Measurements from ENCODE around the gene KCNK3.
"Not testable (repeated sequence)": the region's sequence is repeated elsewhere in the genome, so short reads cannot be mapped to it uniquely, and the experiment has no call there.

DNA sequence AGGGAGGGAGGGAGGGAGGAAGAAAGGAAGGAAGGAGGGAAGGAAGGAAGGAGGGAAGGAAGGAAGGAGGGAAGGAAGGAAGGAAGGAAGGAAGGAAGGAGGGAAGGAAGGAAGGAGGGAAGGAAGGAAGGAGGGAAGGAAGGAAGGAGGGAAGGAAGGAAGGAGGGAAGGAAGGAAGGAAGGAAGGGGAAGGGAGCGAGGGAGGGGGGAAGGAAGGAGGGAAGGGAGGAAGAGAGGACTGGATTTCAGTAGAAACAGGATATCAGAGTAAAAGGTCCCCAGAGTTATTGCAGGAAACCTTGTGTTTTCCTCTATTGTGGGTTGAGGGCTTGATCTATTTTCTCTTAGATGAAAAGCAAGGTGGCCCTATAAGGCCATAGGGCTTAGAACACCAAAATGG lies 37.4 kb upstream of the KCNK3 start:
- TF ChIP-seq, protein P1, sequence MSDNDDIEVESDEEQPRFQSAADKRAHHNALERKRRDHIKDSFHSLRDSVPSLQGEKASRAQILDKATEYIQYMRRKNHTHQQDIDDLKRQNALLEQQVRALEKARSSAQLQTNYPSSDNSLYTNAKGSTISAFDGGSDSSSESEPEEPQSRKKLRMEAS (IDR thresholded peaks at IDR 0.05; ENCODE audit: insufficient read depth, insufficient read length), result not testable (repeated sequence)
- TF ChIP-seq POLR2AphosphoS5 (IDR thresholded peaks at IDR 0.05; ENCODE audit: insufficient read depth, low read depth, low read length); FOS (IDR thresholded peaks at IDR 0.05; ENCODE audit: borderline replicate concordance, insufficient read depth, low read length); POLR2A (IDR thresholded peaks at IDR 0.05; ENCODE audit: low read depth, low read length); JUN (IDR thresholded peaks at IDR 0.05; ENCODE audit: borderline replicate concordance, insufficient read depth, insufficient read length, low read depth); EZH2 (IDR thresholded peaks at IDR 0.05; ENCODE audit: borderline replicate concordance, low read depth, low read length, severe bottlenecking); MYC (IDR thresholded peaks at IDR 0.05; ENCODE audit: low read depth, low read length); GATA2 (IDR thresholded peaks at IDR 0.05; ENCODE audit: insufficient read depth, insufficient read length, low read depth, low read length): not testable (repeated sequence)
- TF ChIP-seq, protein P2, sequence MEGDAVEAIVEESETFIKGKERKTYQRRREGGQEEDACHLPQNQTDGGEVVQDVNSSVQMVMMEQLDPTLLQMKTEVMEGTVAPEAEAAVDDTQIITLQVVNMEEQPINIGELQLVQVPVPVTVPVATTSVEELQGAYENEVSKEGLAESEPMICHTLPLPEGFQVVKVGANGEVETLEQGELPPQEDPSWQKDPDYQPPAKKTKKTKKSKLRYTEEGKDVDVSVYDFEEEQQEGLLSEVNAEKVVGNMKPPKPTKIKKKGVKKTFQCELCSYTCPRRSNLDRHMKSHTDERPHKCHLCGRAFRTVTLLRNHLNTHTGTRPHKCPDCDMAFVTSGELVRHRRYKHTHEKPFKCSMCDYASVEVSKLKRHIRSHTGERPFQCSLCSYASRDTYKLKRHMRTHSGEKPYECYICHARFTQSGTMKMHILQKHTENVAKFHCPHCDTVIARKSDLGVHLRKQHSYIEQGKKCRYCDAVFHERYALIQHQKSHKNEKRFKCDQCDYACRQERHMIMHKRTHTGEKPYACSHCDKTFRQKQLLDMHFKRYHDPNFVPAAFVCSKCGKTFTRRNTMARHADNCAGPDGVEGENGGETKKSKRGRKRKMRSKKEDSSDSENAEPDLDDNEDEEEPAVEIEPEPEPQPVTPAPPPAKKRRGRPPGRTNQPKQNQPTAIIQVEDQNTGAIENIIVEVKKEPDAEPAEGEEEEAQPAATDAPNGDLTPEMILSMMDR (IDR thresholded peaks at IDR 0.05; ENCODE audit: extremely low read depth in 1 of 2, insufficient read depth in 1 of 2, low read depth in 1 of 2, low read length in 2 of 2), result not testable (repeated sequence)

All from endothelial cell of umbilical vein (primary cell).